Measurements from ENCODE around the gene FAM200A.

DNA sequence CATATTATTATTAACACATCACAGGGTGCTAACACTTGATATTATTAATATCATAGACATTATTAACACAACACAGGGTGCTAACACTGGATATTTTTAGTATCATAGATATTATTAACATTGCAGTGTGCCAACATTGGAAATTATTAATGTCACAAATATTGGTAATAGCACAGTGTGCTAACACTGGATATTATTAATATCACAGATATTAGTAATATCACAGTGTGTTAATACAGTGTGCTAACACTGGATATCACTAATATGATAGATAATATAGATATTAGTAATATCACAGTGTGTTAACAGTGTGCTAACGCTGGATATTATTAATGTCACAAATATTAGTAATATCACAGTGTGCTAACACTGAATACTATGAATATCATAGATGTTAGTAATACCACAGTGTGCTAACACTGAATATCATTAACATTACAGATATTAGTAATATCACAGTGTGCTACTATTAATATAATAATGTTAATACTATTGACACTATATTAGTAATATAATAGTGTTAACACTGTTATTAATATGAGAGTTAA lies 44.6 kb upstream of the FAM200A start:
- no peak for TF ChIP-seq SP1 (IDR thresholded peaks at IDR 0.05)
- TF ChIP-seq, protein P1, sequence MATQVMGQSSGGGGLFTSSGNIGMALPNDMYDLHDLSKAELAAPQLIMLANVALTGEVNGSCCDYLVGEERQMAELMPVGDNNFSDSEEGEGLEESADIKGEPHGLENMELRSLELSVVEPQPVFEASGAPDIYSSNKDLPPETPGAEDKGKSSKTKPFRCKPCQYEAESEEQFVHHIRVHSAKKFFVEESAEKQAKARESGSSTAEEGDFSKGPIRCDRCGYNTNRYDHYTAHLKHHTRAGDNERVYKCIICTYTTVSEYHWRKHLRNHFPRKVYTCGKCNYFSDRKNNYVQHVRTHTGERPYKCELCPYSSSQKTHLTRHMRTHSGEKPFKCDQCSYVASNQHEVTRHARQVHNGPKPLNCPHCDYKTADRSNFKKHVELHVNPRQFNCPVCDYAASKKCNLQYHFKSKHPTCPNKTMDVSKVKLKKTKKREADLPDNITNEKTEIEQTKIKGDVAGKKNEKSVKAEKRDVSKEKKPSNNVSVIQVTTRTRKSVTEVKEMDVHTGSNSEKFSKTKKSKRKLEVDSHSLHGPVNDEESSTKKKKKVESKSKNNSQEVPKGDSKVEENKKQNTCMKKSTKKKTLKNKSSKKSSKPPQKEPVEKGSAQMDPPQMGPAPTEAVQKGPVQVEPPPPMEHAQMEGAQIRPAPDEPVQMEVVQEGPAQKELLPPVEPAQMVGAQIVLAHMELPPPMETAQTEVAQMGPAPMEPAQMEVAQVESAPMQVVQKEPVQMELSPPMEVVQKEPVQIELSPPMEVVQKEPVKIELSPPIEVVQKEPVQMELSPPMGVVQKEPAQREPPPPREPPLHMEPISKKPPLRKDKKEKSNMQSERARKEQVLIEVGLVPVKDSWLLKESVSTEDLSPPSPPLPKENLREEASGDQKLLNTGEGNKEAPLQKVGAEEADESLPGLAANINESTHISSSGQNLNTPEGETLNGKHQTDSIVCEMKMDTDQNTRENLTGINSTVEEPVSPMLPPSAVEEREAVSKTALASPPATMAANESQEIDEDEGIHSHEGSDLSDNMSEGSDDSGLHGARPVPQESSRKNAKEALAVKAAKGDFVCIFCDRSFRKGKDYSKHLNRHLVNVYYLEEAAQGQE (IDR thresholded peaks at IDR 0.05): no peak
- TF ChIP-seq, protein P2, sequence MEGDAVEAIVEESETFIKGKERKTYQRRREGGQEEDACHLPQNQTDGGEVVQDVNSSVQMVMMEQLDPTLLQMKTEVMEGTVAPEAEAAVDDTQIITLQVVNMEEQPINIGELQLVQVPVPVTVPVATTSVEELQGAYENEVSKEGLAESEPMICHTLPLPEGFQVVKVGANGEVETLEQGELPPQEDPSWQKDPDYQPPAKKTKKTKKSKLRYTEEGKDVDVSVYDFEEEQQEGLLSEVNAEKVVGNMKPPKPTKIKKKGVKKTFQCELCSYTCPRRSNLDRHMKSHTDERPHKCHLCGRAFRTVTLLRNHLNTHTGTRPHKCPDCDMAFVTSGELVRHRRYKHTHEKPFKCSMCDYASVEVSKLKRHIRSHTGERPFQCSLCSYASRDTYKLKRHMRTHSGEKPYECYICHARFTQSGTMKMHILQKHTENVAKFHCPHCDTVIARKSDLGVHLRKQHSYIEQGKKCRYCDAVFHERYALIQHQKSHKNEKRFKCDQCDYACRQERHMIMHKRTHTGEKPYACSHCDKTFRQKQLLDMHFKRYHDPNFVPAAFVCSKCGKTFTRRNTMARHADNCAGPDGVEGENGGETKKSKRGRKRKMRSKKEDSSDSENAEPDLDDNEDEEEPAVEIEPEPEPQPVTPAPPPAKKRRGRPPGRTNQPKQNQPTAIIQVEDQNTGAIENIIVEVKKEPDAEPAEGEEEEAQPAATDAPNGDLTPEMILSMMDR (IDR thresholded peaks at IDR 0.05; ENCODE audit: low read depth, low read length, missing input control): no peak
- no peak for TF ChIP-seq TAF1 (conservative IDR thresholded peaks at IDR 0.05)
- TF ChIP-seq, protein P3, sequence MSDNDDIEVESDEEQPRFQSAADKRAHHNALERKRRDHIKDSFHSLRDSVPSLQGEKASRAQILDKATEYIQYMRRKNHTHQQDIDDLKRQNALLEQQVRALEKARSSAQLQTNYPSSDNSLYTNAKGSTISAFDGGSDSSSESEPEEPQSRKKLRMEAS (IDR thresholded peaks at IDR 0.05): no peak

All from liver (tissue), 3 donors.